ENCODE results near the gene SH3D21. TPM values are rescaled to one million over a fixed set of nuclear protein-coding genes. Genes with fewer than 3 reads are reported as not detected.
A peak's percentile ranks its signal among the peaks of the same experiment; 100 is the strongest.

The SH3D21 gene
- 1 to 10 TPM in 1 of 4 donors, under 1 TPM in 3; 0.10 to 1.4 (median 0.46) TPM for total RNA-seq

DNA sequence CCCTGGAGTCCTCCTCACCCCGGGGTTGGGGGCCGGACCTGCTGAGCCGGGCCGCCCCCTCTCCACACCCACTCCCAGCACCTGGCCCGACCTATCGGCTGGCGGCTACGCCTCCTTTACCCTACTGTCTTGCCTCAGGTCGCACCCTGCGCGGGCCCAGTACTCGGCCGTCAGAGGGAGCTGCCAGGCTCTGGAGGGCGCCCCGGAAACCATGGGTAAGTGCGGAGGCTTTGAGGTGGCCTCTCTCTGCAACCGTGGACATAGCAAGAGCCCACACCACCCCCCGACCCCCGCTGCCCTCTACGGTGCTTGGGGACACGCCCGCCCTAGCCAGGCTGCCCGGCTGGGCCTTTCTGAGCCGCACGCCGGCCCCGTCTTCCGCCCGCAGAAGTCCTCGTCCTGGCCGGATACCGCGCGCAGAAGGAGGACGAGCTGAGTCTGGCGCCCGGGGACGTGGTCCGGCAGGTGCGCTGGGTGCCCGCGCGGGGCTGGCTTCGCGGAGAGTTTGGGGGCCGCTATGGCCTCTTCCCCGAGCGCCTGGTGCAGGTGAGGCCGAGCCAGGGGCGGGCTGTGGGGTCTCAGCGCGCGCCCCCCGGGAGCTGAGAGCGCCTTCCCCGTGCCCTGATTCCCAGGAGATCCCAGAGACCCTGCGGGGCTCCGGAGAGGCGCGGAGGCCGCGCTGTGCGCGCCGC lies at the start of gene SH3D21:
TSS of gene SH3D21 (plus strand) at position 159 of the 692 bp plus-strand sequence. CDS start at position 212, 53 bp downstream.
- Histone ChIP-seq H3K9me3 (no peaks in the 10 kb centered on the region), H3K36me3 (peaks cover 0 to 34% of the 10 kb centered on the region in 2 donors), H3K27me3 (no peaks in the 10 kb centered on the region), H3K27ac (peak within 1 kb of the TSS; percentile 74 to 79 (median 77)), H3K4me3 (peak within 1 kb of the TSS; percentile 65 to 87 (median 75)), H3K4me1 (peaks cover 8 to 15% of the 10 kb centered on the region in 2 donors)
- ATAC-seq, result peak; percentile 48 to 66
- DNase-seq, result peak in 1 of 2 donors; percentile 61
- TF ChIP-seq, protein P1, sequence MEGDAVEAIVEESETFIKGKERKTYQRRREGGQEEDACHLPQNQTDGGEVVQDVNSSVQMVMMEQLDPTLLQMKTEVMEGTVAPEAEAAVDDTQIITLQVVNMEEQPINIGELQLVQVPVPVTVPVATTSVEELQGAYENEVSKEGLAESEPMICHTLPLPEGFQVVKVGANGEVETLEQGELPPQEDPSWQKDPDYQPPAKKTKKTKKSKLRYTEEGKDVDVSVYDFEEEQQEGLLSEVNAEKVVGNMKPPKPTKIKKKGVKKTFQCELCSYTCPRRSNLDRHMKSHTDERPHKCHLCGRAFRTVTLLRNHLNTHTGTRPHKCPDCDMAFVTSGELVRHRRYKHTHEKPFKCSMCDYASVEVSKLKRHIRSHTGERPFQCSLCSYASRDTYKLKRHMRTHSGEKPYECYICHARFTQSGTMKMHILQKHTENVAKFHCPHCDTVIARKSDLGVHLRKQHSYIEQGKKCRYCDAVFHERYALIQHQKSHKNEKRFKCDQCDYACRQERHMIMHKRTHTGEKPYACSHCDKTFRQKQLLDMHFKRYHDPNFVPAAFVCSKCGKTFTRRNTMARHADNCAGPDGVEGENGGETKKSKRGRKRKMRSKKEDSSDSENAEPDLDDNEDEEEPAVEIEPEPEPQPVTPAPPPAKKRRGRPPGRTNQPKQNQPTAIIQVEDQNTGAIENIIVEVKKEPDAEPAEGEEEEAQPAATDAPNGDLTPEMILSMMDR (IDR thresholded peaks at IDR 0.05 in 4 of 5, conservative IDR thresholded peaks at IDR 0.05 in 1 of 5), result peak in 1 of 5 experiments; percentile 37
- no peak for TF ChIP-seq POLR2A (IDR thresholded peaks at IDR 0.05)
- in situ Hi-C loops (cut with MboI; ENCODE audit: low sequenced_read_pairs in 4 of 4) (loop anchor here in 1 of 4 donors (25.0 kb wide), 1 partner anchor 106 kb away; no protein-coding TSS in a partner anchor), intact Hi-C loops (cut with DNase I; ENCODE audit: low total_unique reads) (no loop called here)

DNA sequence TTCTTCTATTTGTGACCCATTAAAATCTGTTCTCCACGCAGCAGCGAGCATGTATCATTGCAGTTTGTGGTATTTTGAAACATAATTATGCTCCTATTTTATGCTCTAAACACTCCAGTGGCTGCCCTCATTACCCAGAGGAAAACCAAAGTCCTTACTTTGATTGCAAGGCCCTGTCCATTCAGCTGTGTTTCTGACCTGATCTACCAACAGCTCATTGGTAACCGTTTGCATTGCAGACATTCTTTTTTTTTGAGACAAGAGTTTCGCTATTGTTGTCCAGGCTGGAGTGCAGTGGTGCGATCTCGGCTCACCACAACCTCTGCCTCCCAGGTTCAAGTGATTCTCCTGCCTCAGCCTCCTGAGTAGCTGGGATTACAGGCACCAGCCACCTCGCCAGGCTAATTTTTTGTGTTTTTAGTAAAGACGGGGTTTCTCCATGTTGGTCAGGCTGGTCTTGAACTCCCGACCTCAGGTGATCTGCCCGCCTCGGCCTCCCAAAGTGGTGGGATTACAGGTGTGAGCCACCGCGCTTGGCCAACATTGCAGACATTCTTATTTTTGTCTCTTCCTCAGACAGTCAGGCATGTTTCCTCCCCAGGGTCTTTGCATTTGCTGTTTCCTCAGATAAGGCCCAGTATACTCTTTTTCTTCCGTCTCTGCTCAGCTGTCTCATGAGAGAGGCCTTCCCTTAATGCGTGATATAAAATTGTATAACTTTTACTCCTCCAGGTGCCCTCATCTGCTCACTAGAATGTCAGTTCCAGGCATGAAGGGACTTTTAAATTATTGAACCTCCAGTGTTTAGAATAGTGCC lies 49.4 kb upstream of the SH3D21 start:
- H3K36me3 ChIP-seq, result peaks cover 0 to 18% of the 10 kb centered on the region in 2 donors

DNA sequence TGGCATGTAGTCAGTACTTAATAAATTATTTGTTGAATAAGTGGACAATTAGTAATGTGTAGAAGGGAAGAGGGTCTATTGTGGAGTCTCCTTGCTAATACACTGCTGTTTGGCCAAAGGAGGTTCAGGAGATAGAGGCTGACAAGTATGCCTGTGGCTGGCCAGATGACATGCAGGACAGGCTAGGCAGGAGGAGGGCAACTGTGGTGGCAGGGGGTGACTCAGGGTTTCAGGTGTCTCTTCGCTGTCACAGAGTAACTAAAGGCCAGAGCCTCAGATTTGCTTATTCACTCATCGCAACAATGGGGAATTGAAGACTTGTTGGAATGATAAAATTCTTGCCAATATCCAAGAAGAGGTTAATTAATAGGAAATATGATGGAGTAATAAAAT lies 48.8 kb upstream of the SH3D21 start:
- peaks cover 0 to 18% of the 10 kb centered on the region in 2 donors for H3K36me3 ChIP-seq
- H3K4me3 ChIP-seq, result peak overlapping the region in 1 of 4 donors; percentile 23
- H3K27ac ChIP-seq, result peak overlapping the region; percentile 89 to 99 (median 93)

More for the DNA sequence above, 49.4 kb upstream of the SH3D21 start:
- in situ Hi-C loops (cut with MboI; ENCODE audit: low sequenced_read_pairs in 4 of 4) (no loop called here), intact Hi-C loops (cut with DNase I; ENCODE audit: low total_unique reads) (no loop called here)
- TF ChIP-seq, protein P1 (IDR thresholded peaks at IDR 0.05 in 4 of 5, conservative IDR thresholded peaks at IDR 0.05 in 1 of 5), result no peak
- TF ChIP-seq POLR2A (IDR thresholded peaks at IDR 0.05), result no peak
- ATAC-seq, result no peak
- Histone ChIP-seq H3K9me3 (no peaks in the 10 kb centered on the region), H3K4me3 (no peak overlapping the region), H3K4me1 (peaks cover 88% of the 10 kb centered on the region in 2 donors), H3K27me3 (no peaks in the 10 kb centered on the region), H3K27ac (peak overlapping the region; percentile 89 to 99 (median 93))
- DNase-seq, result peak in 1 of 2 donors; percentile 10

DNA sequence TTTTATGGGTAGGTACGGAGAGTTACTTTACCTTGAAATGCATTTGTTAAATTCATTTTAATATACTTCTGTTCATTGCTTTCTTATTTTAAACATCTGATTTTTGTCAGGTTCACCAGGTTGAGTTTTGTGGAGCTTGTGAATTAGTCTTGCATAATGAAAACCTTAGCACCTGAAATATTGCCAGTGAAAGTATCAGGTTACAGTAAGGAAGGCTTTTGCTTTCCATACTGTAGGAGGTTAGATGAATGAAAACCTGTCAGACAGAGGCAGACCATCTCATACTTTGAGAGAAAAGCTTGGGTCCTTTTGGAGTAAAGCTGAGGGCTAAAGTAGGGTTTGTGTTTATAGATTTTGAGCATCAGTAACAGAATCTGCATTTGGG lies 47.2 kb upstream of the SH3D21 start:
- ATAC-seq (peak; percentile 55 to 59), DNase-seq (no peak)
- TF ChIP-seq, protein P1 (IDR thresholded peaks at IDR 0.05 in 4 of 5, conservative IDR thresholded peaks at IDR 0.05 in 1 of 5), result no peak
- TF ChIP-seq POLR2A (IDR thresholded peaks at IDR 0.05), result no peak
- H3K4me3 ChIP-seq, result no peak overlapping the region
- peaks cover 0 to 18% of the 10 kb centered on the region in 2 donors for H3K36me3 ChIP-seq
- peak overlapping the region; percentile 89 to 99 (median 93) for H3K27ac ChIP-seq
- no peaks in the 10 kb centered on the region for H3K9me3 ChIP-seq
- intact Hi-C loops (cut with DNase I; ENCODE audit: low total_unique reads), result no loop called here
- in situ Hi-C loops (cut with MboI; ENCODE audit: low sequenced_read_pairs in 4 of 4), result no loop called here
- no peaks in the 10 kb centered on the region for H3K27me3 ChIP-seq
- peaks cover 85 to 86% of the 10 kb centered on the region in 2 donors for H3K4me1 ChIP-seq

More for the DNA sequence above, 48.8 kb upstream of the SH3D21 start:
- intact Hi-C loops (cut with DNase I; ENCODE audit: low total_unique reads), result no loop called here
- TF ChIP-seq, protein P1 (IDR thresholded peaks at IDR 0.05 in 4 of 5, conservative IDR thresholded peaks at IDR 0.05 in 1 of 5), result no peak
- no peak for TF ChIP-seq POLR2A (IDR thresholded peaks at IDR 0.05)
- in situ Hi-C loops (cut with MboI; ENCODE audit: low sequenced_read_pairs in 4 of 4), result no loop called here
- ATAC-seq (peak; percentile 86 to 89), DNase-seq (peak; percentile 91 to 94)
- no peaks in the 10 kb centered on the region for H3K27me3 ChIP-seq
- H3K4me1 ChIP-seq, result peaks cover 88% of the 10 kb centered on the region in 2 donors
- no peaks in the 10 kb centered on the region for H3K9me3 ChIP-seq
